Lower lobe of right lung (tissue), 2 donors: Measurements from ENCODE around the gene TOM1L2. TPM values are rescaled to one million over a fixed set of nuclear protein-coding genes. Genes with fewer than 3 reads are reported as not detected.
A peak's percentile ranks its signal among the peaks of the same experiment; 100 is the strongest.

ENCODE experiments used
- ATAC-seq, 2 donors: fragments of 200-7000 bp; cut with Tn5 transposase; one replicate each; pipeline ENCODE4 v1.9.1; 2020 to 2022; ENCODE audit warnings: mild to moderate bottlenecking in 2 of 2, moderate library complexity in 2 of 2
- DNase-seq: peaks from one replicate; pipeline ENCODE4 v3.0.0-alpha.2; 2020
- H3K27ac ChIP-seq: fragments of 200-600 bp; one replicate; pipeline ENCODE4 v1.8.0; 2022
- H3K27me3 ChIP-seq: fragments of 200-600 bp; one replicate; pipeline ENCODE4 v1.8.0; 2022; ENCODE audit warnings: low read depth
- H3K36me3 ChIP-seq: fragments of 200-600 bp; one replicate; pipeline ENCODE4 v1.8.0; 2022; ENCODE audit warnings: mild to moderate bottlenecking
- H3K4me1 ChIP-seq: fragments of 200-600 bp; one replicate; pipeline ENCODE4 v1.8.0; 2022
- H3K4me3 ChIP-seq: fragments of 200-600 bp; one replicate; pipeline ENCODE4 v1.8.0; 2022; ENCODE audit warnings: mild to moderate bottlenecking
- H3K9me3 ChIP-seq: fragments of 200-600 bp; one replicate; pipeline ENCODE4 v1.8.0; 2022
- intact Hi-C: fragments of 100-400 bp; cut with DNase I; formaldehyde crosslinking; loops from one replicate; pipeline ENCODE4 v1.11.0; 2022
- total RNA-seq: library from RNA; stranded (reverse); fragmentation: NEBNext Ultra II Directional; extraction: Animal tissue kit (Norgen Biotek cat#: 25700); gene quantifications from one replicate; pipeline ENCODE4 v1.2.1, GENCODE V29; 2021
- TF ChIP-seq, protein P1 (sequence below): fragments of 200-600 bp; IDR thresholded peaks from one replicate; pipeline ENCODE4 v1.8.0; 2022; ENCODE audit warnings: antibody characterized with exemption, mild to moderate bottlenecking
- donor health status: DM: no; HTN: yes; CAD: no; lungs with severe emphysema.

TOM1L2 gene
- total RNA-seq, 1 donor from 2014 or later = 63.4 TPM

DNA sequence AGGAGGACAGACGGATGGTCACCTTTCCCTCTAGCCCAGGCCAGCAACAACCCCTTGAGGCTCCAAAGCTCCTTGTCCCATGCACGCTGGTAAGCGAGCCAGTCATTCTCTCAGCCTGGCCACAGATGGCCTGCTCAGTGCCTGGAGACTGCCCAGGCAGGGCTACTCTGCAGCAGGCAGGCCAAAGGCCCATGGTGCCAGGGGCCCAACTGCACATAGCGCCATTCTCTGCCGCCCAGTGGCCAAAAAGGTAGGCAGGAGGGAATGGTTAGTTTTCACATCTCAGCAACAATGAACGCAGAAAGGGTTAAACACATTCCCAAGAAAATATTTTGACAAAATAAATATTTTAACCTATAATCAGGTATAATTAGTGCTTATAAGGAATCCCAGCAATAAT lies 127.7 kb downstream of the TOM1L2 start:
- ATAC-seq = no peak
- Histone ChIP-seq H3K4me3 (no peak overlapping the region), H3K36me3 (peaks cover 9% of the 10 kb centered on the region), H3K4me1 (peaks cover 71% of the 10 kb centered on the region), H3K27ac (no peak overlapping the region), H3K27me3 (no peaks in the 10 kb centered on the region), H3K9me3 (no peaks in the 10 kb centered on the region)
- TF ChIP-seq, protein P1, sequence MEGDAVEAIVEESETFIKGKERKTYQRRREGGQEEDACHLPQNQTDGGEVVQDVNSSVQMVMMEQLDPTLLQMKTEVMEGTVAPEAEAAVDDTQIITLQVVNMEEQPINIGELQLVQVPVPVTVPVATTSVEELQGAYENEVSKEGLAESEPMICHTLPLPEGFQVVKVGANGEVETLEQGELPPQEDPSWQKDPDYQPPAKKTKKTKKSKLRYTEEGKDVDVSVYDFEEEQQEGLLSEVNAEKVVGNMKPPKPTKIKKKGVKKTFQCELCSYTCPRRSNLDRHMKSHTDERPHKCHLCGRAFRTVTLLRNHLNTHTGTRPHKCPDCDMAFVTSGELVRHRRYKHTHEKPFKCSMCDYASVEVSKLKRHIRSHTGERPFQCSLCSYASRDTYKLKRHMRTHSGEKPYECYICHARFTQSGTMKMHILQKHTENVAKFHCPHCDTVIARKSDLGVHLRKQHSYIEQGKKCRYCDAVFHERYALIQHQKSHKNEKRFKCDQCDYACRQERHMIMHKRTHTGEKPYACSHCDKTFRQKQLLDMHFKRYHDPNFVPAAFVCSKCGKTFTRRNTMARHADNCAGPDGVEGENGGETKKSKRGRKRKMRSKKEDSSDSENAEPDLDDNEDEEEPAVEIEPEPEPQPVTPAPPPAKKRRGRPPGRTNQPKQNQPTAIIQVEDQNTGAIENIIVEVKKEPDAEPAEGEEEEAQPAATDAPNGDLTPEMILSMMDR = no peak
- DNase-seq = no peak
- intact Hi-C loops = no loop called here

DNA sequence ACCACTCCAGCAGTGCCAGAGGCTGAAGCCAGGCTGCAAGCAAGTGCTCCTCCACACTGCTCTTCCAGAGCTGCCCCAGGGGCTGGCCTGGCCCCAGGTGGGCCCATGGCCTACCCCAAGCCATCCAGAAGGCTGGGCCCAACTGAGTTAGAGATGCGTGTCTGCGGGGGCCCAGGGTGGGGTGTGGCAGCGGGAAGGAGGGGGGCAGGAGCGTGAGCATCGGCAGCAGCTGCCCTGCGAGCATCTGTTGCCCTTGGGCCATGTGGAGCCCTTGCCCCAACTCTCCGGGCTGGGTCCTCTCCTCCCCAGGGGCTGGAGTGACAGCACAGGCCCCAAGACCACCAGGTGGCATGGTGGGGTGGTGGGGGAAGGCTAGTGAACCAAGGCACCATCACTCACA lies 128.1 kb downstream of the TOM1L2 start:
- peaks cover 9% of the 10 kb centered on the region for H3K36me3 ChIP-seq
- no peak overlapping the region for H3K4me3 ChIP-seq
- ATAC-seq = no peak
- no peak overlapping the region for H3K27ac ChIP-seq
- TF ChIP-seq, protein P1 = no peak
- H3K27me3 ChIP-seq = no peaks in the 10 kb centered on the region
- intact Hi-C loops = no loop called here
- DNase-seq = no peak
- H3K9me3 ChIP-seq = no peaks in the 10 kb centered on the region
- peaks cover 71% of the 10 kb centered on the region for H3K4me1 ChIP-seq

DNA sequence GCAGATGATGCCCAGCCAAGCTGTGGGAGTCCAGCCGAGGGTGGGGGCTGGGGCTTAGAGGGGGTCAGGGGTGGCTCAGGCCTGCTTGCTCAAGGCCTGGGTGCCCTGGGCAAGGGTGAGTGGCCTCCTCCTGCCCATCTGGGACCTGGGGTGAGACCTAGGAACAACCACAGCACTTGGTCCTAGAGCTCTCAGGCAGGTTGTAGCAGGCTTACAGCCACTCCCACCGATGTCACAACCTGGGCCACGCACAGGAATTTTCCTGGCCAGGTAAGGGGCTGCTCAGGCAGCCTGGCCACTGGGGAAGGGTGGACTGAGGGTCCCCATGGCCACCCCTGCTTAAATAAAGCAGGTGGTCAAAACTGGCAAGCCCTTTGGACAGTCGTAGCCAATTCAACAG lies 129.1 kb downstream of the TOM1L2 start:
- Histone ChIP-seq H3K4me1 (peaks cover 71% of the 10 kb centered on the region), H3K27ac (peak overlapping the region; percentile 100), H3K9me3 (no peaks in the 10 kb centered on the region), H3K36me3 (peaks cover 9% of the 10 kb centered on the region), H3K4me3 (no peak overlapping the region), H3K27me3 (no peaks in the 10 kb centered on the region)
- intact Hi-C loops = no loop called here
- DNase-seq (no peak), ATAC-seq (no peak)
- TF ChIP-seq, protein P1 = no peak

DNA sequence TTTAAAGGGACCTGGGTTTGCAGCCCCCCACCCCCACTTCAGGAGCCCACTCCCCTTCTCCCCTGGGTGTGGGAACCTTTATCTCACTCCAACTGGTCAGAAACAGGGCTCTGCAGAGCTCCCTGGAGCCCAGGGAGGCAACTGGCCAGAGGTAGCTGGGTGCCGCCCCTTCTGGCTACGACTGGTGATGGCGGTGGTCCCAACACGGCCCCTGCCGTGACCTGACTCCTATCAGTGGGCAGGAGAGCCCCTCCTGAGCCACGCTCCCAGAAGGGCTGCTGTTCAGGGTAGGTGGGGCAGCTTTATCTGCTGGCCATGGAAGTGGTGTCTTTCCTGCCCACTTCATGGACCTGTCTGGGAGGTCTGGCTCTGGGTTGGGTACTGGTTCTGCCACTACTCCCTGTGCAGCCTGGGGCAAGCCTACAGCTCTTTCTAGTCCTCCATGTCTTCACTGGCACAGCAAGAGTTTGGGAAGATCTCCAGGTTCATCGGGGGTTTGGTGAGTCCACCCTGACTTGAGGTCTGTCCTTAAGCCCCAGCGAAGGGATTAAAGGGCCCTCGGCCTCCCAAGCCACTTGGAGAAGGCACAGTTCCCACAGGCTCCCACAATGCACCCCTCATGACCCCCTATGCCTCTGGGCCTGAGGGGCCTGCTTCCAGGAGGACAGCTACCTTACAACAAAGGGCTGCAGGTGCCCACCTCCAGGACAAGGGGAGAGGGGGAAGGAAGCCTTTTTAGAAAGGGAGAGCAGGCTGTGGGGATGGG lies 129.9 kb downstream of the TOM1L2 start:
- Histone ChIP-seq H3K27me3 (no peaks in the 10 kb centered on the region), H3K9me3 (no peaks in the 10 kb centered on the region), H3K4me3 (no peak overlapping the region), H3K36me3 (peaks cover 9% of the 10 kb centered on the region), H3K4me1 (peaks cover 71% of the 10 kb centered on the region), H3K27ac (peak overlapping the region; percentile 100)
- TF ChIP-seq, protein P1 = no peak
- ATAC-seq (no peak), DNase-seq (no peak)
- intact Hi-C loops = no loop called here

DNA sequence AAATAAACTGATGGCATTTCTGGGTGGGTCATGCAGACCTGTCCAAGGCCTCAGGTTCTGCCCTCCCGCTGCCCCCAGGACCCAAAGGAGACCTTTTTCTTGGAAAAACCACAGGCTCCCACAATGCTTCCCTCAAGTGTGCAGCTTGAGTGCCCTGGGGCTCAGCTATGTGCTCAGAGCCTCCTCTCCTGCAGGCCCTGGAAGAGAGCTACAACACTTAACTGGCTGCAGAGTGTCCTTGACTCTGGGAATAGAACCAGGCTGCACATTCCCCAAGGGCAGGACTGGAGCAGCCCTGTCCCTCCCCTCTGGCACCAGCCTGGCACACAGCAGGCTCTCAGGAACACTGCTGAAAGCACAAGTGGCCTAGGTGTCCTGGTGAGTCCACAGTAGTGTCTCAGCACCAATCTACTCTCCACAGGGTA lies 130.6 kb downstream of the TOM1L2 start:
- peak overlapping the region; percentile 100 for H3K27ac ChIP-seq
- ATAC-seq = peak; percentile 69 to 74
- H3K9me3 ChIP-seq = no peaks in the 10 kb centered on the region
- H3K4me1 ChIP-seq = peaks cover 71% of the 10 kb centered on the region
- intact Hi-C loops = no loop called here
- TF ChIP-seq, protein P1 = no peak
- no peak overlapping the region for H3K4me3 ChIP-seq
- DNase-seq = peak; percentile 86
- H3K36me3 ChIP-seq = peaks cover 3% of the 10 kb centered on the region
- H3K27me3 ChIP-seq = no peaks in the 10 kb centered on the region
